CD4-positive, alpha-beta T cell treated with Interleukin-17A for 4 hours (primary cell): ENCODE data around the gene ZNF470.

Source experiments
- DNase-seq: peaks from one replicate; pipeline ENCODE4 v3.0.0-alpha.2; 2020; ENCODE audit warnings: mixed read lengths

Gene ZNF470

GRCh38 chr19:56567274-56568120 is at the start of gene ZNF470:
Gene ZNF470 (plus strand): TSS chr19:56567468. CDS start chr19:56570312, 2,844 bp downstream.
- DNase-seq, result peak; percentile 91

DNA sequence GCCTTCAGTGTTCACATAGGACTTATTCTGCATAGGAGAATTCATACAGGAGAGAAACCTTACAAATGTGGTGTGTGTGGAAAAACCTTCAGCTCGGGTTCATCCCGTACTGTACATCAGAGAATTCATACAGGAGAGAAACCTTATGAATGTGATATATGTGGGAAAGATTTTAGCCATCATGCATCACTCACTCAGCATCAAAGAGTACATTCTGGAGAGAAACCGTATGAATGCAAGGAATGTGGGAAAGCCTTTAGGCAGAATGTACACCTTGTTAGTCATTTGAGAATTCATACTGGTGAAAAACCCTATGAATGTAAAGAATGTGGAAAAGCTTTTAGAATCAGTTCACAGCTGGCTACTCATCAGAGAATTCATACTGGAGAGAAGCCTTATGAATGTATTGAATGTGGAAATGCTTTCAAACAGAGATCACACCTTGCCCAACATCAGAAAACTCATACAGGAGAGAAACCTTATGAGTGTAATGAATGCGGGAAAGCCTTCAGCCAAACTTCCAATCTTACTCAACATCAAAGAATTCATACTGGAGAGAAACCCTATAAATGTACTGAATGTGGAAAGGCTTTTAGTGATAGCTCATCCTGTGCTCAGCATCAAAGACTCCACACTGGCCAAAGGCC is 41.9 kb upstream of the ZNF470 start:
- DNase-seq, result no peak

GRCh38 chr19:56537442-56537841 is 29.8 kb upstream of the ZNF470 start:
- DNase-seq, result no peak

DNA sequence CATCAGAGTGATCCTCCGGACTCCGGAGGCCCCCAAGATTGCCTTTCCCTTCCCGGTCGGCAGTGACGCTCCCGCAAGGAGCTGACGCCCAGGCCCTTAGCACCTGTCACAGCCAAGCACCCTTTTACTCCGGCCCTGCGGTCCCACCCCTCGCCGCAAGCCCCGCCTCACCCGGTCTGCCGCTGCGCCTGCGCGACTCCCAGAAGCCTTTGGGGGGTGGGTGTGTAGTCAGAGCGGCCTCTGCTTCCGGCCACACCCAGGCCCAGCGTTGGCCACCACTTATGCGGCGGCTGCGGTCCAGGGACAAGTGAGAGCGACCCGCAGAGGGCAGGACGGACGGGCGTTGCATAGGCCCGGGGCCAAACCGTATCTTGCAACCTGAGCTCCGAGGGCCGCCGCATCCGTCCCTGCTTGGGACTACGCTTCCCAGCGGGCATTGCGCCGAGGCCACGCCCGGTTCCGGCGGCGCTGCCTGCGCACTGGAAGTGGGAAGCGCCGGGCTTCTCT is 29.0 kb upstream of the ZNF470 start:
- peak; percentile 92 for DNase-seq

DNA sequence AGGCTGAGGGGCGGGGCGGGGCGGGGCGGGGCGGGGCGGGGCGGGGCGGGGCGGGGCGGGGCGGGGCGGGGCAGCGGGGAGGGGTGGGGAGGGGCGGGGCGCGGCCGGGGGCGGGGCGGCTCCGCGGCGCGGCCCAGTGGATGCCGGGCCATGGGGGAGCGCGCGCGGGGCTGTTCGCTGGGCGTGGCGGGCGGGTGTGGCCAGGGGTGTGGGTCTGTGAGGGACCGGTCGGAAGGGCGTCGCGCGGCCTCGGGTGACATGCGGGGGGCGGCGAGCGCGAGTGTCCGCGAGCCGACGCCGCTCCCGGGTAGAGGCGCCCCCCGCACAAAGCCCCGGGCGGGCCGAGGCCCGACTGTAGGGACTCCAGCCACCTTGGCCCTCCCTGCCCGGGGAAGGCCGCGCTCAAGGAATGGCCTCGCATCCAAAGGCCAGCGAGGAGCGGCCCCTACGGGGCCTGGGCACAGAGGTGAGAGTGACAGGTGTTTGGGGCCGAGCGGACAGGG is 28.5 kb upstream of the ZNF470 start, which contains the start of gene ZFP28:
Gene ZFP28, plus strand, starts transcription at position 188 of the 503 bp plus-strand sequence. Its CDS starts 71 bp downstream, at position 259.
- DNase-seq, result no peak

DNA sequence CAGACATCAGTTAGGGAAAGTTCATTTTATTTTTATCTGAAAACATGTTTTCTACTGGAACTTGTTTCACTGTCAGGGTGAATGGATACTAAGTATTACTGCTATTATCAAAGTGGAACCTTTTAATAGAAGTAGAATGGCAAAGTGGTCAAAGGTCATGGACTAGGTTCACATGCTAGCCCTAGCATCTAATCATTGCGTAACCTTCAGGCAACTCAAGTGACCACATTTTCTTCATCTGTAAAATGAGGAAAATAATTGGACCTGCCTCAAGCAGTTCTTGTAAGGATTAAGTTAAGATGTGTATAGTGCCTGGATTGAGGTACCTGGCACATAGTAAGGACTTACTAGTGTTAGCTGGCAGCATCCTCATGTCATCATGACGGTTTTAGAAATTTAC is 23.5 kb upstream of the ZNF470 start:
- DNase-seq, result no peak

DNA sequence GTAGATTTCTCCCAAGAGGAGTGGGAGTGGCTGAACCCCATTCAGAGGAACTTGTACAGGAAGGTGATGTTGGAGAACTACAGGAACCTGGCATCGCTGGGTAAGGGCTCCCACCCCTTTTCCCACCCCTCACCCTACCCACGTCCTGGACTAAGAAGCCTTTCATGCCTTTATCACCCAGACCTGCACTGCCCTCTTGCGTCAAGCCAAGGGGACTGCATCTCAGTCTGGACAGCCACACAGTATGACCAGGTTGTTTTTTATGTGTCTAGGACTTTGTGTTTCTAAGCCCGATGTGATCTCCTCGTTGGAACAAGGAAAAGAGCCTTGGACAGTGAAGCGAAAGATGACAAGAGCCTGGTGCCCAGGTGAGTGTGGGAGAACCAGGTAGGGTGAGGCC is 19.7 kb upstream of the ZNF470 start:
- DNase-seq, result no peak

GRCh38 chr19:56554272-56554869 is 12.9 kb upstream of the ZNF470 start:
- no peak for DNase-seq

DNA sequence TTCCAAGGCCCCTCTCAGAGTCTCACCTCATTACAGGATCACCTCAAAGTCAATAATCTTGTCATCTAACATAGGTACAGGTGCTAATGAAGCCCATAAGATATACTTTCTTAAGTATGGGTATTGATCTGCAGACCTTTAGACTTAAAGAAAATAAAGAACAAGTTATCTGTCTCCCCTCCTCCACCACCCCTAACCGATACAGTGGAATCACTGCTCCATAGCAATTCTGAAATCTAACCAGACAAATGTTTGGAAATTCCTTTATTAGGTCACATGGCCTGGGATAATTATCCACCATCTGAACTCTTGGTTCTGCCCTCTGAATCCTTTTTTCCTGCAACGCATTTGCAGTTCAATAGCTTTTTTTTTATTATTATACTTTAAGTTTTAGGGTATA is 4.5 kb upstream of the ZNF470 start:
- DNase-seq, result no peak

- peak; percentile 53 for DNase-seq
Observed at GRCh38 chr19:56566904-56567273, 379 bp upstream of the ZNF470 start.

- DNase-seq, result no peak
Observed at GRCh38 chr19:56572589-56572988, 5.3 kb downstream of the ZNF470 start.

GRCh38 chr19:56573914-56574313 is 6.6 kb downstream of the ZNF470 start:
- no peak for DNase-seq

GRCh38 chr19:56577719-56578602 is 10.7 kb downstream of the ZNF470 start:
- no peak for DNase-seq

DNA sequence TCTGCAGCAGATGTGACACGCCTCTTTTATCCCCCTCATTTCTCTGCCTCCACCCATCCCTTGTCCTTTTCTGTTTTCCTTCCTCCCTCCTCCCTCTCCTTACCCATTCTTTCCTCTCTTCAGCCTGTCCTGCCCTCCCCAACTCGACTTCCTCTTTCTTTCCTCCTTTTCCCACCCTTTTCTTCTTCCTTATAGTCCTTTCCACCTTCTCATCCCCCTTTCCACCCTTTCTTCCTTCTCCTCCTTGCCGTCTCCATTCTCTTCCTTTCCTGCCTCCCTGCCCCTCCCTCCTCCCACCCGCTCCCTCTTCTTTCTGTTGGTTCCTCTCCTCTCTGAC is 27.1 kb downstream of the ZNF470 start:
- no peak for DNase-seq

DNA sequence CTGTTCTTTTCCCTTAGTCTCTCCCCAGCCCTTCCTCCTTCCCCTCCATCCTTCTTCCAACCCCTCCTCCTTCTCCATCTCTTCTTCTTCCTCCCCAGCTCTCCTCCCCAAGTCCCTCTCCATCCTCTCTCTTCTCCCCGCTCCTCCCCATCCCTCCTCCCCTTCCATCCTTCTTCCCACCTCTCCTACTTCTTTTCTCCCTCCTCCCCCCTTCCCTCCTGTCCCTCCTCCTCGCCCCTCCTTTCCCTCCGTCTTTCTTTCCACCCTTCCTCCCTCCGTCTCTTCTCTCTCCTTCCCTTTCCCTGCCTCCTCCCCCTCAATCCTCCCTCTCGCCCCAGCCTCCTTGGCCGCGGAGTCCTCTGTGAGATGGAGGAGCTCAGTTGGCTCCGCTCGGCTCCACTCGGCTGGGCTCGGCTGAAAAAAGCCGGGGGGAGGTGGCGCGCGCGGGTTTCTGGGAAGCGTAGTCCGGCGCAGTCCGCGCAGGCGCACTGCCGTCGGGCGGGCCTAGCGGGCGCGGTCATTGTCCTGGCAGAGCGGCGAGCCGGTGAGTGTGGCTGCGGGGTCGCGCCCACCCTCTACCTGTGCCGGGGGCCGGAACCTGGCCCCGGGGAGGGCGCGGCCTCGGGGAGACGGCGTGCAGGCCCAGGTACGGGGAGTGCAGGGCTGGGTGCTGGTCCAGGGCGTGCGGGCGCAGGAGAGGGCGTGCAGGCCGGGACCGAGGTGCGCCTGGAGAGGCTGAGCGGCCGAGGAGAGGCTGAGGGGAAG is 27.7 kb downstream of the ZNF470 start, which contains the start of gene ZNF71:
Gene ZNF71, plus strand, starts transcription at position 520 of the 765 bp plus-strand sequence. CDS start 6,257 bp downstream, outside the sequence.
- peak; percentile 90 for DNase-seq

DNA sequence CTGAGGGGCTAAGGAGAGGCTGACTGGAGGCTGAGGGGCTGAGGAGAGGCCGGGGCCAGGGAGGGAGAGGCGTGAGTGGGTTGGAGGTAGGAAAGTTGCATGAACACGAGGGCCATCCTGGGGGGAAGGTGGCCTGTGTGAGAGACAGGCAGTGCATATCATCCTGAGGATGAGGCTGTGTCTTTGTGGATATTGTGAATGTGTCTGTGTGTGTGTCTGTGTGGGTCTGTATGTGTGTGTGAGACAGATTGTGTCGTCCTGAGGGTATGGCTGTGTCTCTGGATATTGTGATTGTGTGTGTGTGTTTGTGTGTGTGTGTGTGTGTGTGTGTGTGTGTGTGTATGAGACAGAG is 28.3 kb downstream of the ZNF470 start:
- DNase-seq, result no peak

DNA sequence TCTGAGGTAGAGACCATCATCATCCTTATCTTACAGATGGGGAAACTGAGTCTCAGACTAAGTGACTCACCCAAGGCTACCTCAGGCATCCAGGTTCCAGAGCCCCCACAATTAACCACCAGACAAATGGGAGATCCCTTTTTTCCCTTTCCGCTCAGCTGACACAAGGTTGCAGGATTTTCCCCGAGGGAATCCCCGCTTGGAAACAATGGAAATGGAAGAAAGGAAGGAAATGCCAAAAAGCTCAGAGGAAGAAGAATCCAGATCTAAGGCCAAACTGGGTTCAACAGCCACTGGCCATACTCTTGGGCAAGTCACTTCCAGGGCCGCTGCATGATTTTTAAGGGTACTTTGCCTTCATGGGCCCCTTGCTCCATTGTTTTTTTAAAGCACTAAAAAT is 29.4 kb downstream of the ZNF470 start:
- DNase-seq, result no peak

GRCh38 chr19:56597696-56598095 is 30.4 kb downstream of the ZNF470 start:
- no peak for DNase-seq

GRCh38 chr19:56601375-56601774 is 34.1 kb downstream of the ZNF470 start:
- no peak for DNase-seq

- no peak for DNase-seq
Observed at GRCh38 chr19:56603829-56604228, 36.6 kb downstream of the ZNF470 start.

- DNase-seq, result no peak
Observed at GRCh38 chr19:56608274-56608964, 41.2 kb downstream of the ZNF470 start.
